ENCODE data around the gene GINS1. TPM values are rescaled to one million over a fixed set of nuclear protein-coding genes. Genes with fewer than 3 reads are reported as not detected.

Gene GINS1
- total and polyA plus RNA-seq, 2 of the 13 experiments (the other 11 are each of a cell fraction or from before 2014, with no cell fraction given), result 14.6 to 59.9 TPM

- TF ChIP-seq ZNF646 (CRISPR knock-in tag; IDR thresholded peaks at IDR 0.05) (0 out of 2 replicates have a peak, but pooled peaks have one; percentile 35), IRF1 (CRISPR knock-in tag; IDR thresholded peaks at IDR 0.05; ENCODE audit: low read depth) (peak; percentile 96), IKZF4 (CRISPR knock-in tag; IDR thresholded peaks at IDR 0.05; ENCODE audit: borderline replicate concordance, low read depth, not compliant biosample characterization) (no peak), HOXD1 (CRISPR knock-in tag; IDR thresholded peaks at IDR 0.05) (peak; percentile 98), REL (CRISPR knock-in tag; conservative IDR thresholded peaks at IDR 0.05) (peak; percentile 99), ZNF275 (CRISPR knock-in tag; IDR thresholded peaks at IDR 0.05; ENCODE audit: borderline replicate concordance) (peak; percentile 99), ZNF367 (CRISPR knock-in tag; IDR thresholded peaks at IDR 0.05; ENCODE audit: borderline replicate concordance) (peak; percentile 98), SRSF1 (optimal IDR thresholded peaks at IDR 0.05; ENCODE audit: low read depth, low read length) (peak; percentile 98), ZHX2 (IDR thresholded peaks at IDR 0.05; ENCODE audit: low read depth) (peak; percentile 82), ZHX2 (CRISPR knock-in tag; IDR thresholded peaks at IDR 0.05; ENCODE audit: borderline replicate concordance) (peak; percentile 99), HOXA9 (CRISPR knock-in tag; IDR thresholded peaks at IDR 0.05; ENCODE audit: borderline replicate concordance) (peak; percentile 98), ZNF337 (CRISPR knock-in tag; IDR thresholded peaks at IDR 0.05; ENCODE audit: borderline replicate concordance, low read depth) (peak; percentile 88; the same call in 1 of the 2 replicates)
Observed at GRCh38 chr20:25407311-25408169, at the start of gene GINS1 (continued).

All from HepG2 (cell line).